ENCODE data around the gene CEP128.

- TF ChIP-seq CTCF (IDR thresholded peaks at IDR 0.05) (no peak), POLR2A (IDR thresholded peaks at IDR 0.05) (no peak)
These were observed 40.3 kb downstream of the CEP128 start for GRCh38 chr14:80901260-80901659.
